Ovary (tissue), 9 donors: ENCODE measurements around the gene CUBN. TPM values are rescaled to one million over a fixed set of nuclear protein-coding genes. Genes with fewer than 3 reads are reported as not detected.

ENCODE experiments used
- DNase-seq, 5 donors: peaks; one replicate each; pipeline ENCODE4 v3.0.0-alpha.2; 2019 to 2020
- H3K27ac ChIP-seq, 2 donors: fragments of 200-600 bp; one replicate each; pipeline versions ENCODE4 v1.5.1 to v1.8.0; 2019 to 2022
- H3K27me3 ChIP-seq: fragments of 200-600 bp; one replicate; pipeline ENCODE4 v1.8.0; 2022
- H3K36me3 ChIP-seq: fragments of 200-600 bp; sonication (generic); one replicate; pipeline ENCODE4 v1.5.1; 2019
- H3K4me1 ChIP-seq: one replicate; pipeline ENCODE4 v1.8.1; 2013; ENCODE audit warnings: mild to moderate bottlenecking, moderate library complexity; ENCODE audit not compliant: insufficient read depth
- H3K4me3 ChIP-seq: fragments of 200-600 bp; sonication (generic); one replicate; pipeline ENCODE4 v1.5.1; 2017
- H3K9me3 ChIP-seq, 2 donors: fragments of 200-600 bp in 1 of 2; sonication (generic) in 1 of 2; one replicate each; pipeline versions ENCODE4 v1.5.1 to v1.8.1; 2013 to 2019; ENCODE audit warnings: mild to moderate bottlenecking in 1 of 2, moderate library complexity in 1 of 2
- CTCF ChIP-seq, 3 donors: fragments of 450-650 bp in 2 of 3; fragments of 200-600 bp in 1 of 3; IDR thresholded peaks; one replicate each; pipeline versions ENCODE4 v1.5.1 to v1.8.0; 2016 to 2022; ENCODE audit warnings: antibody characterized with exemption in 3 of 3, mild to moderate bottlenecking in 1 of 3
- EP300 ChIP-seq: sonication (generic); formaldehyde crosslinking; IDR thresholded peaks from one replicate; pipeline ENCODE4 v1.6.1; 2017; ENCODE audit warnings: antibody characterized with exemption
- POLR2A ChIP-seq: fragments of 450-650 bp; IDR thresholded peaks from one replicate; pipeline ENCODE4 v1.6.1; 2017; ENCODE audit warnings: antibody characterized with exemption, mild to moderate bottlenecking, moderate library complexity
- WGBS, 3 donors: extraction: QIAGEN DNeasy Blood & Tissue Kit in 1 of 3; methylation state at CpG; one replicate each; pipeline versions ENCODE4 v1.1.5 to v1.1.7; 2013 to 2017; 5-methylcytosine and 5-hydroxymethylcytosine counted together
- intact Hi-C, 4 donors: fragments of 100-400 bp; cut with DNase I; formaldehyde crosslinking; loops; one replicate each; pipeline versions ENCODE4 v1.11.0 to v1.15.1; 2022 to 2023
- polyA plus RNA-seq, 2 donors: library from polyadenylated mRNA; stranded (reverse); fragments of 200-250 nt in 1 of 2; fragments of 350-450 nt in 1 of 2; fragmentation: Illumina TruSeq in 1 of 2; extraction: RNeasy Lipid Tissue Mini Kit (QIAGEN cat#74804) in 1 of 2; gene quantifications; one replicate each; pipeline ENCODE4 v1.2.3, GENCODE V29; 2013 to 2014
- total RNA-seq, 7 donors: library from RNA; depleted of rRNA in 2 of 7; stranded (reverse); fragments of >200 nt in 2 of 7; fragmentation: NEBNext Ultra II Directional in 3 of 7; extraction: Animal tissue kit (Norgen Biotek cat#: 25700) in 3 of 7; gene quantifications; one replicate each; pipeline versions ENCODE4 v1.1.0 to v1.2.4, GENCODE V29; 2016 to 2023
- donor health status: DM: no; HTN: no; CAD: no; lungs with moderate emphysema.
- donor health status: DM: no; HTN: no; CAD: no.
- donor health status: Bipolar disorder and iron deficiency.
- donor health status: DM: yes; HTN: yes; CAD: no.
- donor health status: DM: no; HTN: no; CAD: no.
- donor health status: DM: yes; HTN: yes; CAD: no.

CUBN gene
- total and polyA plus RNA-seq, 9 donors = 1.9 to 5.8 (median 4.0) TPM

GRCh38 chr10:16809074-16809718 lies 320.4 kb downstream of the CUBN start:
- no peak overlapping the region for H3K27ac ChIP-seq
- intact Hi-C loops = no loop called here
- WGBS, 3 donors = 59 to 91% (median 90%) methylated on average over 6 of the region's 6 CpGs
- no peaks in the 10 kb centered on the region for H3K36me3 ChIP-seq
- no peaks in the 10 kb centered on the region for H3K9me3 ChIP-seq
- H3K4me1 ChIP-seq = no peaks in the 10 kb centered on the region
- H3K27me3 ChIP-seq = no peaks in the 10 kb centered on the region
- H3K4me3 ChIP-seq = no peak overlapping the region
- DNase-seq = no peak
- TF ChIP-seq EP300 (no peak), POLR2A (no peak), CTCF (IDR thresholded peaks at IDR 0.05) (no peak)

- TF ChIP-seq EP300 = no peak
- no peak for TF ChIP-seq POLR2A
- TF ChIP-seq CTCF (IDR thresholded peaks at IDR 0.05) = no peak
- Histone ChIP-seq H3K4me3 (no peak overlapping the region), H3K36me3 (no peaks in the 10 kb centered on the region), H3K4me1 (peaks cover 2% of the 10 kb centered on the region), H3K27me3 (no peaks in the 10 kb centered on the region), H3K9me3 (no peaks in the 10 kb centered on the region), H3K27ac (no peak overlapping the region)
- no peak for DNase-seq
- 93 to 97% (median 95%) methylated on average over 4 of the region's 4 CpGs for WGBS, 3 donors
- intact Hi-C loops = no loop called here
These were observed 325.5 kb downstream of the CUBN start for GRCh38 chr10:16804123-16804522.

GRCh38 chr10:16803464-16803863 lies 326.1 kb downstream of the CUBN start:
- Histone ChIP-seq H3K36me3 (no peaks in the 10 kb centered on the region), H3K4me3 (no peak overlapping the region), H3K27ac (no peak overlapping the region), H3K9me3 (no peaks in the 10 kb centered on the region), H3K27me3 (no peaks in the 10 kb centered on the region), H3K4me1 (peaks cover 2% of the 10 kb centered on the region)
- 75 to 89% (median 75%) methylated on average over 2 of the region's 2 CpGs for WGBS, 3 donors
- TF ChIP-seq CTCF (IDR thresholded peaks at IDR 0.05) (no peak), EP300 (no peak), POLR2A (no peak)
- intact Hi-C loops = no loop called here
- no peak for DNase-seq

GRCh38 chr10:16799621-16800020 lies 330.0 kb downstream of the CUBN start:
- Histone ChIP-seq H3K4me3 (no peak overlapping the region), H3K9me3 (no peaks in the 10 kb centered on the region), H3K4me1 (peaks cover 2% of the 10 kb centered on the region), H3K36me3 (no peaks in the 10 kb centered on the region), H3K27me3 (no peaks in the 10 kb centered on the region), H3K27ac (no peak overlapping the region)
- intact Hi-C loops = no loop called here
- DNase-seq = no peak
- 83 to 88% (median 85%) methylated on average over 8 of the region's 8 CpGs for WGBS, 3 donors
- TF ChIP-seq POLR2A (no peak), EP300 (no peak), CTCF (IDR thresholded peaks at IDR 0.05) (no peak)
